HepG2 (cell line): Measurements from ENCODE around the gene NDRG3. TPM values are rescaled to one million over a fixed set of nuclear protein-coding genes. Genes with fewer than 3 reads are reported as not detected.

ENCODE experiments used
- CEBPG ChIP-seq: IDR thresholded peaks from 2 replicates; pipeline ENCODE4 v1.6.1; 2016
- FOXA3 ChIP-seq: IDR thresholded peaks from 2 replicates; pipeline ENCODE4 v1.6.1; 2016; ENCODE audit warnings: missing genetic modification reagents, missing compliant biosample characterization
- FOXP1 ChIP-seq, 2 experiments: fragments of 450-650 bp in 1 of 2; IDR thresholded peaks; 2 replicates each; pipeline ENCODE4 v1.6.1; 2017 to 2018; ENCODE audit warnings: antibody characterized with exemption in 1 of 2
- GATAD2A ChIP-seq: IDR thresholded peaks from 2 replicates; pipeline ENCODE4 v1.6.1; 2016
- HDAC2 ChIP-seq: sonication (generic); formaldehyde crosslinking; IDR thresholded peaks from 2 replicates; pipeline ENCODE4 v1.4.0; 2020; ENCODE audit warnings: missing genetic modification reagents
- IRF2 ChIP-seq: IDR thresholded peaks from 2 replicates; pipeline ENCODE4 v1.6.1; 2018; ENCODE audit warnings: missing genetic modification reagents, missing compliant biosample characterization
- KDM6A ChIP-seq: IDR thresholded peaks from 2 replicates; pipeline ENCODE4 v1.6.1; 2016; ENCODE audit warnings: low read depth
- MEF2D ChIP-seq: sonication (generic); formaldehyde crosslinking; IDR thresholded peaks from 2 replicates; pipeline ENCODE4 v1.5.1; 2020; ENCODE audit warnings: mild to moderate bottlenecking, missing genetic modification reagents
- PCBP1 ChIP-seq: fragments of 200-400 bp; formaldehyde crosslinking; IDR thresholded peaks from 2 replicates; pipeline ENCODE4 v1.6.1; 2017; ENCODE audit warnings: mild to moderate bottlenecking, low read depth, low read length, borderline replicate concordance
- SAFB2 ChIP-seq: sonication (generic); formaldehyde crosslinking; IDR thresholded peaks from 2 replicates; pipeline ENCODE4 v1.5.1; 2020; ENCODE audit warnings: missing genetic modification reagents, low read depth, mild to moderate bottlenecking, borderline replicate concordance
- SAP130 ChIP-seq: IDR thresholded peaks from 2 replicates; pipeline ENCODE4 v1.6.1; 2016; ENCODE audit warnings: low read depth
- SMC3 ChIP-seq: IDR thresholded peaks from 2 replicates; pipeline ENCODE4 v1.6.1; 2011; ENCODE audit warnings: low read length, improper control_type of control experiment
- SOX13 ChIP-seq, 3 experiments: fragments of 450-650 bp in 1 of 3; sonication (generic) in 1 of 3; formaldehyde crosslinking in 1 of 3; IDR thresholded peaks in 2 of 3; conservative IDR thresholded peaks in 1 of 3; 2 replicates each; pipeline versions ENCODE4 v1.5.0 to v1.6.1; 2016 to 2020; ENCODE audit warnings: antibody characterized with exemption in 1 of 3, mild to moderate bottlenecking in 1 of 3, missing compliant biosample characterization in 1 of 3, missing genetic modification reagents in 1 of 3, moderate library complexity in 1 of 3
- SOX6 ChIP-seq, 2 experiments: fragments of 450-650 bp in 1 of 2; sonication (generic) in 1 of 2; formaldehyde crosslinking in 1 of 2; IDR thresholded peaks; 2 replicates each; pipeline versions ENCODE4 v1.4.0 to v1.6.1; 2017 to 2020; ENCODE audit warnings: antibody characterized with exemption in 1 of 2, mild to moderate bottlenecking in 1 of 2, missing genetic modification reagents in 1 of 2
- TOE1 ChIP-seq: sonication (generic); formaldehyde crosslinking; IDR thresholded peaks from 2 replicates; pipeline ENCODE4 v1.4.0; 2020; ENCODE audit warnings: mild to moderate bottlenecking, missing genetic modification reagents
- ZEB1 ChIP-seq: IDR thresholded peaks from 2 replicates; pipeline ENCODE4 v1.6.1; 2012; ENCODE audit warnings: mild to moderate bottlenecking, low read depth, inconsistent platforms; ENCODE audit not compliant: insufficient replicate concordance
- ZKSCAN1 ChIP-seq: fragments of 150-350 bp; IDR thresholded peaks from 2 replicates; pipeline ENCODE4 v1.6.1; 2014; ENCODE audit warnings: low read length
- ZNF331 ChIP-seq: sonication (generic); formaldehyde crosslinking; IDR thresholded peaks from 2 replicates; pipeline ENCODE4 v1.4.0; 2020; ENCODE audit warnings: missing genetic modification reagents
- ZNF33A ChIP-seq: sonication (generic); formaldehyde crosslinking; IDR thresholded peaks from 2 replicates; pipeline ENCODE4 v1.5.1; 2020; ENCODE audit warnings: missing genetic modification reagents, mild to moderate bottlenecking, moderate library complexity, borderline replicate concordance
- ZNF34 ChIP-seq: sonication (generic); formaldehyde crosslinking; IDR thresholded peaks from 2 replicates; pipeline ENCODE4 v1.4.0; 2020; ENCODE audit warnings: mild to moderate bottlenecking, missing genetic modification reagents, borderline replicate concordance
- ZNF550 ChIP-seq: sonication (generic); formaldehyde crosslinking; IDR thresholded peaks from 2 replicates; pipeline ENCODE4 v1.4.0; 2020; ENCODE audit warnings: mild to moderate bottlenecking, missing genetic modification reagents, borderline replicate concordance
- ZNF615 ChIP-seq: sonication (generic); formaldehyde crosslinking; IDR thresholded peaks from 2 replicates; pipeline ENCODE4 v1.5.0; 2020; ENCODE audit warnings: mild to moderate bottlenecking, missing genetic modification reagents, borderline replicate concordance
- polyA plus RNA-seq, 8 experiments: library from polyadenylated mRNA; depleted of rRNA in 3 of 8; stranded (reverse) in 7 of 8; unstranded in 1 of 8; fragments of >200 nt; fragmentation: Illumina TruSeq in 4 of 8; extraction: Trizol in 4 of 8; gene quantifications; 2 replicates each; pipeline versions ENCODE4 v1.2.1 to v1.2.3, GENCODE V29; 2011 to 2016; ENCODE audit warnings: low read depth in 4 of 8, missing spikeins in 1 of 8, mixed read lengths in 1 of 8; ENCODE audit not compliant: insufficient read depth in 1 of 8
- total RNA-seq, 5 experiments: library from RNA; depleted of rRNA; stranded (reverse); fragments of >200 nt; fragmentation: Illumina TruSeq; extraction: Trizol; gene quantifications; 2 replicates each; pipeline ENCODE4 v1.2.3, GENCODE V29; 2016; ENCODE audit warnings: low read depth in 1 of 5
- TF ChIP-seq, protein P1 (sequence below): sonication (generic); formaldehyde crosslinking; IDR thresholded peaks from 2 replicates; pipeline ENCODE4 v1.8.1; 2023; ENCODE audit warnings: mild to moderate bottlenecking, missing genetic modification reagents
- TF ChIP-seq, protein P2 (sequence below): IDR thresholded peaks from 2 replicates; pipeline ENCODE4 v1.6.1; 2012; ENCODE audit warnings: inconsistent platforms
- TF ChIP-seq, protein P3 (sequence below): fragments of 450-650 bp; IDR thresholded peaks from 2 replicates; pipeline ENCODE4 v1.6.1; 2016
- TF ChIP-seq, protein P4 (sequence below): IDR thresholded peaks from 2 replicates; pipeline ENCODE4 v1.6.1; 2016

Gene NDRG3
- total and polyA plus RNA-seq, 2 of the 13 experiments (the other 11 are each of a cell fraction or from before 2014, with no cell fraction given): 36.0 to 40.5 TPM

DNA sequence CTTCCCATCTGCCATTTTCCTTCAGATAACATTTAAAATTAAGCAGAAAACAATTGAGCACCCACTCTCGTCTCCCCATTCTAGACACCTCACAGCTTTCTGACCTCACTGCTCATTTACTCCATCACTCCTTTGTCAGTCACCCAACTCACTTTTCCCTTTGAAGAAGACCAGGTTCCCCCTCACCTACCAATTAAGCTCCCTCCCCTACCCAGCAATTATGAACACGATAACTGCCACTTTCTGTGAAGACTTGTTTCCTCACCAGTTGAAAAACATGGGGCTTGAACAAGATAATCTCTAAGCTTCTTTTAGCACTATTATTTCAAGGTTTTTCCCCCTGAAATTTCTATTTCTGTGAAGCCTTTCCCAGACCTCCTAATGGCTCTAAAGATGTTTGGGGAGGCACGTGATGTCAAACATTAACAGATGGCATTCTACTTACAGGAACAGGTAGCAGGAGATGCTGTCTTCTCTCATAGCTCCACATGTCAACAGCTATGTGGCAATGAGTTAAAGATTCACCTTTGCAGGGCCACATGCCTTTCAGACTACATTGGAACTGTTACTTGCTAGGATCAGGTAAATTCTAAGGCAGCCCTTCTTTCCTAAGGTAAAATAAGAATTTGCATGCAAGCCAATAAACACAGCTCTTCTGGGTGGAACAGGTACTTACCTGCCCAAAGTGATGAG lies 75.1 kb downstream of the NDRG3 start (continued):
- TF ChIP-seq FOXP1 (IDR thresholded peaks at IDR 0.05): no peak
- TF ChIP-seq FOXP1 (CRISPR knock-in tag; IDR thresholded peaks at IDR 0.05): peak; percentile 40; the same call in 1 of the 2 replicates
- TF ChIP-seq TOE1 (CRISPR knock-in tag): no peak
- no peak for TF ChIP-seq SAFB2 (CRISPR knock-in tag)
- TF ChIP-seq ZEB1: no peak
- peak; percentile 66; the same call in 1 of the 2 replicates for TF ChIP-seq FOXA3 (CRISPR knock-in tag)
- 0 out of 2 replicates have a peak, but pooled peaks have one; percentile 22 for TF ChIP-seq HDAC2 (CRISPR knock-in tag)
- TF ChIP-seq, protein P1, sequence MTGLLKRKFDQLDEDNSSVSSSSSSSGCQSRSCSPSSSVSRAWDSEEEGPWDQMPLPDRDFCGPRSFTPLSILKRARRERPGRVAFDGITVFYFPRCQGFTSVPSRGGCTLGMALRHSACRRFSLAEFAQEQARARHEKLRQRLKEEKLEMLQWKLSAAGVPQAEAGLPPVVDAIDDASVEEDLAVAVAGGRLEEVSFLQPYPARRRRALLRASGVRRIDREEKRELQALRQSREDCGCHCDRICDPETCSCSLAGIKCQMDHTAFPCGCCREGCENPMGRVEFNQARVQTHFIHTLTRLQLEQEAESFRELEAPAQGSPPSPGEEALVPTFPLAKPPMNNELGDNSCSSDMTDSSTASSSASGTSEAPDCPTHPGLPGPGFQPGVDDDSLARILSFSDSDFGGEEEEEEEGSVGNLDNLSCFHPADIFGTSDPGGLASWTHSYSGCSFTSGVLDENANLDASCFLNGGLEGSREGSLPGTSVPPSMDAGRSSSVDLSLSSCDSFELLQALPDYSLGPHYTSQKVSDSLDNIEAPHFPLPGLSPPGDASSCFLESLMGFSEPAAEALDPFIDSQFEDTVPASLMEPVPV (CRISPR knock-in tag): no peak
- TF ChIP-seq SOX13 (IDR thresholded peaks at IDR 0.05): no peak
- TF ChIP-seq SOX13 (CRISPR knock-in tag; conservative IDR thresholded peaks at IDR 0.05 in 1 of 2, IDR thresholded peaks at IDR 0.05 in 1 of 2): peak in 1 of 2 experiments; percentile 41; a peak in 1 of 4 replicates
- no peak for TF ChIP-seq ZNF34 (CRISPR knock-in tag)
- TF ChIP-seq ZNF331 (CRISPR knock-in tag): peak; percentile 20; the same call in 1 of the 2 replicates
- TF ChIP-seq ZKSCAN1: no peak
- TF ChIP-seq, protein P2, sequence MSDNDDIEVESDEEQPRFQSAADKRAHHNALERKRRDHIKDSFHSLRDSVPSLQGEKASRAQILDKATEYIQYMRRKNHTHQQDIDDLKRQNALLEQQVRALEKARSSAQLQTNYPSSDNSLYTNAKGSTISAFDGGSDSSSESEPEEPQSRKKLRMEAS: peak; percentile 35; the same call in 1 of the 2 replicates
- TF ChIP-seq, protein P3, sequence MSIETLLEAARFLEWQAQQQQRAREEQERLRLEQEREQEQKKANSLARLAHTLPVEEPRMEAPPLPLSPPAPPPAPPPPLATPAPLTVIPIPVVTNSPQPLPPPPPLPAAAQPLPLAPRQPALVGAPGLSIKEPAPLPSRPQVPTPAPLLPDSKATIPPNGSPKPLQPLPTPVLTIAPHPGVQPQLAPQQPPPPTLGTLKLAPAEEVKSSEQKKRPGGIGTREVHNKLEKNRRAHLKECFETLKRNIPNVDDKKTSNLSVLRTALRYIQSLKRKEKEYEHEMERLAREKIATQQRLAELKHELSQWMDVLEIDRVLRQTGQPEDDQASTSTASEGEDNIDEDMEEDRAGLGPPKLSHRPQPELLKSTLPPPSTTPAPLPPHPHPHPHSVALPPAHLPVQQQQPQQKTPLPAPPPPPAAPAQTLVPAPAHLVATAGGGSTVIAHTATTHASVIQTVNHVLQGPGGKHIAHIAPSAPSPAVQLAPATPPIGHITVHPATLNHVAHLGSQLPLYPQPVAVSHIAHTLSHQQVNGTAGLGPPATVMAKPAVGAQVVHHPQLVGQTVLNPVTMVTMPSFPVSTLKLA: peak; percentile 31; the same call in 1 of the 2 replicates
- no peak for TF ChIP-seq SMC3
- TF ChIP-seq, protein P4, sequence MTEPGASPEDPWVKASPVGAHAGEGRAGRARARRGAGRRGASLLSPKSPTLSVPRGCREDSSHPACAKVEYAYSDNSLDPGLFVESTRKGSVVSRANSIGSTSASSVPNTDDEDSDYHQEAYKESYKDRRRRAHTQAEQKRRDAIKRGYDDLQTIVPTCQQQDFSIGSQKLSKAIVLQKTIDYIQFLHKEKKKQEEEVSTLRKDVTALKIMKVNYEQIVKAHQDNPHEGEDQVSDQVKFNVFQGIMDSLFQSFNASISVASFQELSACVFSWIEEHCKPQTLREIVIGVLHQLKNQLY (CRISPR knock-in tag): peak; percentile 20; the same call in 1 of the 2 replicates
- TF ChIP-seq GATAD2A (CRISPR knock-in tag): peak; percentile 41; the same call in 1 of the 2 replicates
- TF ChIP-seq ZNF33A (CRISPR knock-in tag): no peak
- no peak for TF ChIP-seq ZNF550 (CRISPR knock-in tag)
- TF ChIP-seq IRF2 (CRISPR knock-in tag): 0 out of 2 replicates have a peak, but pooled peaks have one; percentile 23
- TF ChIP-seq MEF2D (CRISPR knock-in tag): peak; percentile 54; the same call in 1 of the 2 replicates
- TF ChIP-seq PCBP1: no peak
- no peak for TF ChIP-seq ZNF615 (CRISPR knock-in tag)
- no peak for TF ChIP-seq SOX6 (IDR thresholded peaks at IDR 0.05)
- peak; percentile 47 for TF ChIP-seq SOX6 (CRISPR knock-in tag; IDR thresholded peaks at IDR 0.05)
- TF ChIP-seq CEBPG: peak; percentile 86
- TF ChIP-seq SAP130 (CRISPR knock-in tag): peak; percentile 66
- peak; percentile 13; the same call in 1 of the 2 replicates for TF ChIP-seq KDM6A
